Stimulated activated CD4-positive, alpha-beta T cell treated with anti-CD3 and anti-CD28 coated beads, TNF-alpha, amount 100 ng/mL, for 48 hours (primary cell): ENCODE measurements around the gene SULT1C2.
"Not testable (repeated sequence)": the region's sequence is repeated elsewhere in the genome, so short reads cannot be mapped to it uniquely, and the experiment has no call there.

ENCODE experiments used
- DNase-seq, 3 donors: peaks; one replicate each; pipeline ENCODE4 v3.0.0-alpha.2; 2020; ENCODE audit warnings: low read depth in 3 of 3

The SULT1C2 gene

GRCh38 chr2:108351889-108352288, 63.2 kb downstream of the SULT1C2 start:
- DNase-seq = no peak

- DNase-seq = no peak
Observed at GRCh38 chr2:108354136-108354535, 65.4 kb downstream of the SULT1C2 start.

- no peak for DNase-seq
Observed at GRCh38 chr2:108355906-108356734, 67.4 kb downstream of the SULT1C2 start.

- DNase-seq = not testable (repeated sequence)
Observed at GRCh38 chr2:108359336-108359735, 70.6 kb downstream of the SULT1C2 start.
